Glomerular visceral epithelial cell (primary cell): ENCODE data around the gene TRMT13.

Source experiments
- DNase-seq: peaks from one replicate; pipeline ENCODE4 v3.0.0-alpha.2; 2016; ENCODE audit errors: extremely low spot score

Gene TRMT13, protein sequence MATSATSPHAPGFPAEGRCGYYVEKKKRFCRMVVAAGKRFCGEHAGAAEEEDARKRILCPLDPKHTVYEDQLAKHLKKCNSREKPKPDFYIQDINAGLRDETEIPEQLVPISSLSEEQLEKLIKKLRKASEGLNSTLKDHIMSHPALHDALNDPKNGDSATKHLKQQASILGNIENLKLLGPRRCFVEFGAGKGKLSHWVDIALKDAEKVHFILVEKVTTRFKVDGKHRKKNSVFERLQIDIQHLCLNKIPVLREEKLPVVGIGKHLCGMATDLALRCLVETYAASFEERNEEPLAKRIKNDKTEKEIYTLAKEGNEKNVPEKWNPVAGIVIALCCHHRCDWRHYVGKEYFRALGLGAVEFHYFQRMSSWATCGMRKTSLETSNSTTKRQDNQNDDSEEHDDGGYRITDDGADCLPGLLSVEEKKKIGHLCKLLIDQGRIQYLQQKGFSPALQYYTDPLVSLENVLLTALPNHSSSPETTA

DNA sequence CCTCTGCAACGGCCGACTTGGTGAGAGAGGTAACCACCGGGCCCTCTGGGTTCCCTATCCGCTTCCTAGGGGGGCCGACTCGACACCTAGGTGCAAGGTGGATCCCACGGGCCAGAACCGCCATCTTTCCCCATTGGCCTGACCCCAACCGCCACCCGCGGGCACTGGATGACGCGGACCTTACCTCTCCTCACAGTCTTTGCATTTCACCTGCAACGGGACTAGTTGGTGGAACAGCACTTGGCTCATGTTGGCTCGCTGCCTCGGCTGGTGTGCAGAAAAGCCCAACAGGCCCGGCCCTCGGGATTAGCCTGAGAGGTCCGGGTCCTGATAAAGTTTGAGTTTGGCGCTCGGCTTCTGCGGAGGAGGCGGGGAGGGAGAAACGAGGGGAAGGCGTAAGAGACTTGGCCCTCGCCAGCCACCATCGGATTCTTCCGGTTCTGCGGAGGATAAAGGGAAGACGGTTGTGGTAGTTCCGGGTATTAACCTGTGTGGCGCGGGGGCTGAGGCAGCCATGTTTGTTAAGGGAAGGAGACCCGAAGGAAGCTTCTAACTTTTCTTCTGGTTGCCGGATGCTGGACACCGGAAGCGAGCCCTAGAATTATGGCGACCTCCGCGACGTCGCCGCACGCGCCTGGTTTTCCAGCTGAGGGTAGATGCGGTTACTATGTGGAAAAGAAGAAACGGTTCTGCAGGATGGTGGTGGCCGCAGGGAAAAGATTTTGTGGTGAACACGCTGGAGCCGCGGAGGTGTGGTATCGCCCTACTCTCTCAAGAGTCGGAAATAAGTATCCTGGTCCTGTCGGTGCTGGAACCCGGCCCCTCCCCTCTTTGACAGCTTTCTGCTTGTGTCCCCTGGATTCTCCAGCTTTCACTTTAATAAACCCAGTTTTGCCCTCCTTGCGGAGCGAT, at the start of gene TRMT13, which contains the start of gene SASS6:
TRMT13 (plus strand) TSS at position 598 of the 912 bp plus-strand sequence; CDS start at position 604, 6 bp downstream.
SASS6 (minus strand) TSS at position 365 of the 912 bp plus-strand sequence; CDS start at position 249, 116 bp downstream.
- DNase-seq = peak; percentile 98

- DNase-seq = no peak
Measured at GRCh38 chr1:100087396-100087795, 45.6 kb upstream of the TRMT13 start.

GRCh38 chr1:100089082-100089481, 43.9 kb upstream of the TRMT13 start:
- no peak for DNase-seq

- no peak for DNase-seq
Measured at GRCh38 chr1:100090471-100090870, 42.5 kb upstream of the TRMT13 start.

GRCh38 chr1:100100202-100100601, 32.8 kb upstream of the TRMT13 start:
- DNase-seq = no peak

DNA sequence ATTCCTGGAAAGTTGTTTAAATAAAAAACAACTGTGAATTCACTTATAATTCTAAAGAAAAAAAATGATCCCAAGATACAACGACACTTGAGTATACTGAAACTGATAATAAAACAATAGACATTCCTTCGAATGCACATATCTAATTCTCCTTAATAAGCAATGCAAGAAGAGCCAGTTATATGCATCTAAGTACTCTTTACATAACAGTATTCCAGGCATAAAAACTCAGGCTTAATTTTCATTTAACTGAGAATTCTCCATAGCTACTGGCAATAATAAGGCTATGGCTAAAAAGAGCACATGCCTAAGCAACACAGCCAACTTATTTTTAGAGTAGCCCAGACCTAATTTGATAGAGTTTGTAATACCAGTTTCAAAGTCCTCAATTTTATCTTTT, 31.4 kb upstream of the TRMT13 start:
- DNase-seq = no peak

DNA sequence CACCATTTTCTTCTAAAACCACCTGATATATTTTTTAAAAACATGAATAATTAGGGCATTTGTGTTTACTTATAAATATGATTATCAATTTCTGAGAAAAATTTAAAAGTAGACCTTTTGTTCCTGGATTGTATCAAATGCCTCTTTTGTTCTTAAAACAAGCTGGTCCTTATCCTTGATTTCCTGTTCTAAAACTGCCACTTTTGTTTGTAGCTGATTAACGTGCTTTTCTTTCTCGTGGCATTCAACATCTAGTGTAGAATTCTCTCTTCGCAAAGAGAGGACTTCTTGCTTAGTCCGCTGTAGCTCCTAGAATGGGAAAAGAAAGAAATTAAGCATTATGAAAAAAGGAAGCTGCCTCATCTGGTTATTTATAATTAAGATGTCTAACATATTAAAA, 25.3 kb upstream of the TRMT13 start:
- DNase-seq = no peak

DNA sequence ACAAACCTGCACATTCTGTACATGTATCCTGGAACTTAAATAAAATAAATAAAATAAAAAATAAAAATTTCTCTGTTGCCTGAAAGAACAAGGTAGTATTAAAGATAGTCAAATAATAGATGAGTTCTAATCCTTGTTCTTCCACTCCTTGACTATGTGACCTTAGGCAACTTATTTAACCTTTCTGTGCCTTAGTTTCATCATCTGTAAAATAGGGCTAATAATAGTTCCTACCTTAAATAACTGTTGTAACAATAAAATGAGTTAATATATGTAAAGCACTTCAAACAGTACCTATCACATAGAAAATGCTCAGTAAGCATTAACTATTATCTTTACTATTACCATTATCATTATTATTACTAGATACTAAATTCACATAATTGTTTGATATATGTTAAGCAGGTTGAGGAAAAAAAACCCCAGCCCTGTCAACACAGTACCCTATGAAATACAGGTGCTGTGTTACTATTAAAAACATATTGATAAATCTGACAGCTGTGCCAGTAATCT, 23.4 kb upstream of the TRMT13 start:
- no peak for DNase-seq

DNA sequence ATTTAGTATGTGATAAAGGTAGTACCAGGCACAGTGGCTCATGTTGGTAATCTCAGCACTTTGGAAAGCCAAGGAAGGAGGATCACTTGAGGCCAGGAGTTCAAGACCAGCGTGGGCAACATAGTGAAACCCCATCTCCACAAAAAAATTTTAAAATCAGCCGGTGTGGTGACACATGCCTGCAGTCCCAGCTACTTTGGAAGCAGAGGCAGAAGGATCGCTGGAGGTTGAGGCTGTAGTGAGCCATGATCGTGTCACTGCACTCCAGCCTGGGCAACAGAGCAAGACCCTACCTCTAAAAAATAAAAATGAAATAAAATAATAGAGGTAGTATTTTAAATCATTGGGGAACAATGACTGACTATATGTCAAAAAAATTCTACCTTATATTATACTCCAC, 17.4 kb upstream of the TRMT13 start:
- no peak for DNase-seq

DNA sequence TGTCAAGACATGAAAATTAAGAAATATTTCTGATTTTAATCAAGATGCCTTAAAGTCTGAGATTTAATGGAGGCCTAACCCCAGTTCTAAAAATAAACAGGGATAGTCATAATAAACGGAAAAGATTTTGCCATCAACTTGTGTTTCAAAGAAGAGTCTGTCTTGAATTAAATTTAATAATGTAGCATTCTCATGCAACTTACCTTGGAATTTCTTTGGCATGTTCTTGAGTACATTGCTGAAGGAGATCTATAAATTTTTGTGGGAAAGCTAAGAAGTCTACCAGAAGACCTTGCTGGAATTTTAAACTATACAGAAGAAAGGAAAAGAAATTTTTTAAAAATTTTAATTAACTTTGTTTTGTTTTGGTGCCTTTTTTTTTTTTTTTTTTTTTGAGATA, 10.8 kb upstream of the TRMT13 start:
- no peak for DNase-seq

DNA sequence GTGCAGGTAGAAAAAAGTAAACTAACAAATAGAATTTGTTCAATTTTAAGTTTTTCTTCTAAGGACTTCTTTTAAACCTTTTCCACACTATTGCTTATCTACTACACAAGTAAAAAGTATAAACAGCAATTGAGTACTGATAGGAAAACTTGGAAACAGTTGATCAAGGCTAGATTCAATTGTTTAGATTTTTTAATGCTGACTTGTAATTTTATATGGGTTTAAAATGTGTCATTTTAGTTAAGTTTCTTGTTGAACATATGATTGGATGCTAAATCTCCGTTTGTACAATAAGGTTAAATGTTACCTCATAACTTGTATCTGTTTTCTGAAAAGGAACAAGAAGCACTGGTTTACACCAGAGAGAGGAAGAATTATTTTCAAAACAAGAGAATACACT, 5.7 kb upstream of the TRMT13 start:
- DNase-seq = no peak

- DNase-seq = no peak
Measured at GRCh38 chr1:100130552-100131077, 2.3 kb upstream of the TRMT13 start.

GRCh38 chr1:100131623-100132022, 1.3 kb upstream of the TRMT13 start:
- DNase-seq = no peak

DNA sequence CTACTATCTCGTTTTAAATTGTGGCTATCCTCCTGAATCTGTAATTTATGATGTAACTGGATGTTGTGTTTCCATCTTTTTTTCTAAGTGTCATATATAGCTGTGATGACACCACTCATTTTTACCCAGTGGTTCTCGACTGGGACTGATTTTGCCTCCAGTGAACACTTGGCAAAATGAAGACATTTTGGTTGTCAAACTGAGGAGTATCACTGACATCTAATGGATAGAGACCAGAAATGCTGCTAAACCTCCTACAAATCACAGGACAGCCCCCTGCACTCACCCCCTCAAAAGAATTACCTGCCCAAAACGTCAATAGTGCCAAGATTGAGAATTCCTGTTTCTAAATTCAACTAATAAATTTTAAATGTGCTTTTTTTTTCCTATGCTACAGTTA, 1.9 kb downstream of the TRMT13 start:
- peak; percentile 5 for DNase-seq

- no peak for DNase-seq
Measured at GRCh38 chr1:100137602-100138001, 4.6 kb downstream of the TRMT13 start.

GRCh38 chr1:100141192-100141591, 8.2 kb downstream of the TRMT13 start:
- no peak for DNase-seq

DNA sequence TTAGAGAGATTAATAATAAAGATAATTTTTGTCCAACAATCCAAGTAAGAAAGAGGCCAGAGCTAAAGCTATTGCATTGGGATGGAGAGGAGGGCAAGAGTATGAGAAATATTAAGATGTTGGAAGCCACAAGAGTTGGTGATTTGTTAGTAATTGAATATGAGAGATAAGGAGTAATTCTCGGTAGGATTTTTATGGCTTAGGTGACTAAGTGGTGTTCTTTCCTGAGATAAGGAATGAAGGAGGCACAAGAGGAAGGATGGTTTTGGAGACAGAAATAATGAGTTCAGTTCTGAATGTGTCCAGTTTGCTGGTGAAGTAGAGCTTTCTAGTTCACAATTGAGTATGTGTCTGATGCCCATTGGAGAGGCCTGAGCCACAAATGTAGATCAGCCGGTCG, 9.4 kb downstream of the TRMT13 start:
- no peak for DNase-seq

DNA sequence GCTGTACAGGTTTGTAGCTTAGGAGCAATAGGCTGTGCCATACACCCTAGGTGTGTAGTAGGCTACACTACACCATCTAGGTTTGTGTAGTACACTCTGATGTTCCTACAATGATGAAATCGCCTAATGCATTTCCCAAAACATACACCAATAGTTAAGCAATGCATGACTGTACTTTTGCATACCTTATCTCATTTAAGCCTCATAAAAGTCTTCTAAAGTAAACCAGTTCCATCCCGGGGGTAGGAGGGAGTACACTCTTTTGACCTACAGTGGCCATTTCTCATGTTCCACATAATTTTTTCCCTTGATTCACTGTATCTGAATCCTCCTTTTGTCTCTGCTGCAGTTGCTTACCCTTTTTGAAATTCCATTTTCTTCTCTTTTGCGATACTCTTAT, 12.2 kb downstream of the TRMT13 start:
- no peak for DNase-seq

DNA sequence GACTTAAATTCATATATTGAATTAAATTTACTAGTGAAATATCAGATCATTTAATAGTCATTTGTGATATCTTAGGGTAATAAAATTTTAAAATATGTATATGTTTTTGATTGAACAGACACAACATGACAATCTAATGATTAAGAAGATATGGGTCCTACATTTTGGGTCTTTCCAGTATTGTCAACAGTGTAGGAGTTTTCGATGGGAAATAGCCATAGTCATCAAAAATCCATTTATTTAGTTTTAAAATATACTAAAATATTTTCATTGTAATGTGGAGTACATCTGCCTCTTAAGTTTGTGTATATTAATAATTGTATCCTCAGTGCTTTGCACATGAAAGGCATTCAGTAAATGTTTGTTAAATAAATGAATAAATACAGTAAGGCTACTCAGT, 14.0 kb downstream of the TRMT13 start:
- no peak for DNase-seq

- DNase-seq = no peak
Measured at GRCh38 chr1:100147875-100148274, 14.9 kb downstream of the TRMT13 start.

GRCh38 chr1:100151679-100152078, 18.7 kb downstream of the TRMT13 start:
- DNase-seq = no peak

GRCh38 chr1:100152271-100152670, 19.3 kb downstream of the TRMT13 start:
- DNase-seq = no peak
